HG03196 (cell line): ENCODE data around the gene SERPINB11.
"Not testable (repeated sequence)": the region's sequence is repeated elsewhere in the genome, so short reads cannot be mapped to it uniquely, and the experiment has no call there.

Experiments used
- ATAC-seq: cut with Tn5 transposase; IDR thresholded peaks from one replicate; pipeline ENCODE4 v1.9.1; 2021; ENCODE audit not compliant: unreplicated experiment

SERPINB11 gene

DNA sequence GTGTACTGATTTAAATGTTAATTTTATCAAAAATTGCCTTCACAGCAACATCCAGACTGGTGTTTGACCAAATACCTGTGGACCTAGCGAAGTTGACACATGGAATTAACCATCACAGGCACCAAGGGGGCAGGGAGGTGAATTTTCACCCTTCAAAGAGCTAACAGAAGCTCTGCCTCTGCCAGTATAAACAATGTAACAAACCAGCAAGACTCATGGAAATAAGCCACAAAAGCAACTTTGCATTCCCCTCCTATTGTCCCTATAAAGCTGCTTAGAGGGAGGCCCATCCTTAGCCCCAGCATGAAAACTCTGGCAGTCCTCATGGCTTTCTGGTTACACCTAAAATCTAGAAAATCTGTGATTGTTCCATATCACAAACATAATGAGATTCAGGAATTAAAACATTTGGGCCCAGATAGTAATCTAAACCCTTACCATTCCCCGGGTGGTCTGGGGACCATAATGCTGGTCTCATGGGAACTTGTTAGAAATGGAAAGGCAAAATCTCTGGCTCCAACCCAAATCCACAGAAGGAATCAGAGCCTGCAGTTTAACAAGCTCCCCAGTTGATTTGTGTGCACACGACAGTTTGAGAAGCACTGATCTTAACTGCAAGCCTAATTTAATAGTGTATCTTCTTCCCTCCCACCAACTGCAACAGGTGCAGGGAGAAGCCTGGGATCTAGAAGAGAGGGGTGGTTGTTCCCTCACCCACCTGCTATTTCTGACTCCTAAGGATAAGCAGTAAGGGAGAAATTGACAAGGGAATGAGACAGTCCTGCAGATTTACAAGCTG is 23.1 kb downstream of the SERPINB11 start:
- ATAC-seq: no peak

- ATAC-seq: no peak
Measured at GRCh38 chr18:63730773-63731172, 28.0 kb downstream of the SERPINB11 start.

GRCh38 chr18:63731215-63731614 is 28.5 kb downstream of the SERPINB11 start:
- no peak for ATAC-seq

DNA sequence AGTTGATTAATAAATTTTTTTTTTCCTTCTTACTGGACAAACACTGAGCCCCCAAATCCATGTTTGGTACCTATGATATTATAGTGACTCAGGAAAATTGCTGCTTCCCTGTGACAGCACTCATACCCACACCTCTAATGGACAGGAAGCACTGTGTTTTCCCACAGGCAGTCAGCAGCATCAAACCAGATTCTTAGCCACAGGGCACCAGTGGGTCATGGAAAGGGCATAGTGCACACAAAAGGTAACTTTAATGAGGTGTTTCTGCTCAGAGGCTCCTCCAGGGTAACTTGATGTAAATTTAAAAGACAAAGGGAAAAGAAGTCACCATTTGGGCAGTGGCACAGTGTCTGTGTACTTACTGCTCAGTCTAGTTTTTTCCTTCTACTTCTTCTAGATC is 34.1 kb downstream of the SERPINB11 start:
- no peak for ATAC-seq

DNA sequence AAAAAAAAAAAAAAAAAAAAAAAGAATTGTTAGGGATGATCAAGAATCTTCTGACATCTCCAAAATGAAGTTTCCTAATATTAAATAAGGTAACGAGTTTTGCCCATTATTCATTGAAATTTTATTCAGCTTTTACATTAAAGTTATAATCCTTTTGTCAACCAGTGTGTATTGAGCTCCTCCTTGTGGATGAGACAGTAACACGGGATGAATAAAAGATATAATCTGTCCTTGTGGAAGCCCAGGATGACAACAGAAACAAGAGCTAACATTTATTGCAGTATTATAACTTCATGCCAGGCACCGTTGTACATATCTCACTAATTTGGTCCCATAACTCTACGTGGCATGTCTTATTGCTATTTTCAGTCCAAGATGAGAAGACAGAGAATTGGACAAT is 39.0 kb downstream of the SERPINB11 start:
- ATAC-seq: no peak

DNA sequence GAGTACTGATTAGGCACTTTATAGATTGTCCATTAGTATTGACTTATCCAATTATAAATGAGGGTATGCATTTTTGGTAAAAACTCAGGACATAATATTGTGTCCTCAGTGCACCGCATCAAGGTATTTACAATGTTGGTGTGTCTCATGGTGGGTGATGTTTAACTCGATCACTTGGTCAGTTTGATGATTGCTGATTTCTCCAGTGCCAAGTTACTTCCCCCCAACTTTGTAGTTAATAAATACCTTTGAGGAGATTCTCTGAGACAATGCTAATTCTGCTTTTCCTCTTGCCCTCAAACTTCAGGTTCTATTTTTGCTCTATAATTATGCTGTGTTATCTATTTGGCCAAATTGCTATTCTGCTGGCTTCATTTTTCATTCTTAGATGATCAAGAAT is 44.2 kb downstream of the SERPINB11 start:
- no peak for ATAC-seq

GRCh38 chr18:63749489-63749888 is 46.7 kb downstream of the SERPINB11 start:
- no peak for ATAC-seq

- no peak for ATAC-seq
Measured at GRCh38 chr18:63752636-63753035, 49.9 kb downstream of the SERPINB11 start.

GRCh38 chr18:63753676-63754075 is 50.9 kb downstream of the SERPINB11 start:
- no peak for ATAC-seq

GRCh38 chr18:63757541-63757940 is 54.8 kb downstream of the SERPINB11 start:
- ATAC-seq: no peak

DNA sequence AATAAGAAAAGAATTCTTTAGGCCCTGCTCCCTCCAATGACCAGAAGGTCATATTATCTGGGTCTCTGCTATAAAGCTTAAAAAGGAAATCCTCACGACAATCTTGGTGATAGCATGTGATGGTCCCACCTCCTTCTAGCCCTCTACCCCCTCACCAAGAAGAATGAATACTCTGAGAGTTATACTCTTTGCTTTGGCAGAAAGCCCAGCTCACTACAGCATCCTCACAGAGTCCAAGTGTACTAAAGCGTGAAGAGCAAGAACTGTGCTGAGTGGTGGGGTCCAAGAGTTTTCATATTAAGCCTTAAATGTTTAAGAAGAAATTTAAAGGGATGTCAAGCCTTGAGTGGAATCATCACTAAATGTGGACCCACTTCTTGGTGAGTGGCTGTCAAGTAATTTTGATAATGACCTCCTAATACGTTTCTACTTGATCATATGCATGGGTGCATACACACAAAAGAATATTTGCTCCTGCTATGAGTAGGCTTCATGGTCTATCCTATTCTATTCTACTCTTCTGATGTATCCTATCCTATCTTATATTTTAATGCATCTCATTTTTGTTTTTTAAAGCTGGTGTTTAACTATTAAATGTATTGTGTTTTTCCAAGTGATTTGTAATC is 56.0 kb downstream of the SERPINB11 start:
- no peak for ATAC-seq

DNA sequence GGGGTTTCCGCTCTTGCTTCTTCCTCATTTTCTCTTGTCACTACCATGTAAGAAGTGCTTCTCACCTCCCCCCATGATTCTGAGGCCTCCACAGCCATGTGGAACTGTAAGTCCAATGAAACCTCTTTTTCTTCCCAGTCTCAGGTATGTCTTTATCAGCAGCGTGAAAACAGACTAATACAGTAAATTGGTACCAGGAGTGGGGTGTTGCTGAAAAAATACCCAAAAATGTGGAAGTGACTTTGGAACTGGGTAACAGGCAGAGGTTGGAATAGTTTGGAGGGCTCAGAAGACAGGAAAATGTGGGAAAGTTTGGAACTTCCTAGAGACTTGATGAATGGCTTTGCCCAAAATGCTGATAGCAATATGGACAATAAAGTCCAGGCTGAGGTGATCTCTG is 57.0 kb downstream of the SERPINB11 start:
- not testable (repeated sequence) for ATAC-seq

DNA sequence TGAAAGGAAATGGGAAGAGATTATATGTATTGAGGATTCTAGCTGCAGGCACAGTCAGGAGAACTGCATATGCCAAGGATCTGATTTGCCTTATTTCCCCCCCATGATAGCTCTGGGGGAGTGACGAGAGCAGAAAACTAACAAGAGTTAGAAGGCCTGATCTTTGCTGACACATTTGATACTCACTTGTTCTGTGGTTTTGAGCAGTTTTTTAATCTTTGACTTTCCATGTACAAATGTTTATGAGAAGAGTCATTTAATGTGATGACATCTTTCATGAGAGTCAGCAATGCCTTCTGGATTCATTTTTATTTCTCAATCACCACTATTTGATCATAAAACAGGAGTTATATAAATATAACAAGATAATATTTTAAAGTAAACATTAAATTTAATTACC is 59.8 kb downstream of the SERPINB11 start:
- no peak for ATAC-seq

DNA sequence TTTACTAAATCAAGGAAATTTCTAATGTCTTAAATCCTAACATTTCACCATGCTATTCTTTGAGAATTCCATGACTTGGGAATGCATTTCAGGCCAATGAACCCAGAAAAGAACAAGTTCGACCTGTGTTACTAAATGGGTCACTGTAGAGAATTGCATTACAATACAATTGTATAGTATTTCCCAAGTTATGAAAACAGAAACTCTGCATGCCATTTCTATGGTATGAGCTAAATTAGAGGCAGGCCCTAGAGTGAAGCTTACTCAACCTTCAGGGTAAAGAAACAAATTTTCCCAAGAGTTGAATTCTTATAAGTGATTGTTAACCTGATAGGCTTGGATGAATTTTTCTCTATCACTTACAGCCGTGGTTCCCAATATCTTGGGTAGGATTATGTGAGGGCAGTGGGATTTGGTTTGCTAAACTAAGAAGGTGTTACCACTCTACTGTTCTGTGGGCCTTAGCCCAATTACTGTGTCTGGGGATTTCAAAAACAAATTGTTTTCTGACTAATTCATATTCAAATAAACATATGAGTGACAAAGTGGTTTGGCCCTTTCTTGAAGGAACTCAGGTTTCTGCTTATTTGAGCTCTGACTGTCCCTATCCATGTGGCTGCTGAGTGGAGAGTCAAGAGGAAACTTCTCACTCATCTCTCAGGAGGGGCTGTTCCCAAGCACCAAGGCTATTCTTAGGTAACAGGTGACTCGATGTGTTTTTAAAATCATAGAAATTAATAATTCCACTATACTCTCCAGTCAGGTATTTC is 61.3 kb downstream of the SERPINB11 start:
- ATAC-seq: no peak

DNA sequence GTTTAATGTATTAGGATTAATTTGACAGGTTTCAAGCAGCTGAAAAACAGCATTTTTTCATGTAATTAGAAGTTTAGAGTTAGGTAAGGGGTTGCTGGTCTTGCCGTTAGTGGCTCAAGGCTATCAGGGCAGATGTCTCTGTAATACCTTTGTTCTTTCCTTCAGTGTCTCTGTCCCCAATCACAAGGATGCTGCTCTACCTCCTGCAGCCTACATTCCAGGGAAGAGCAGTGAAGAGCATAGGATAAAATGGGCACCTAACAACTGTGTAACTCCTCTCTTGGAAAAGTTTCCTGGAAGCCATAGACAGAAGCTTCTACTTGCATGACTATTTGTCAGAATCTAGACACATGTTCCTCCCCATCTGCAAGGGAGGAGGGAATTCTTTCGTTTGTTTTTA is 63.1 kb downstream of the SERPINB11 start:
- ATAC-seq: no peak
